Activated CD8-positive, alpha-beta memory T cell treated with anti-CD3 and anti-CD28 coated beads, Interleukin-2, amount 50 U/mL, for 1 hour (primary cell): ENCODE measurements around the gene MLH3.

Experiments used
- DNase-seq: peaks from one replicate; pipeline ENCODE4 v3.0.0-alpha.2; 2020; ENCODE audit errors: extremely low read depth

MLH3 gene

GRCh38 chr14:75067212-75067611 is 15.9 kb upstream of the MLH3 start:
- DNase-seq = no peak

- no peak for DNase-seq
These were observed 15.4 kb upstream of the MLH3 start for GRCh38 chr14:75066691-75067090.

- no peak for DNase-seq
These were observed 12.9 kb upstream of the MLH3 start for GRCh38 chr14:75064205-75064567.

- peak; percentile 52 for DNase-seq
These were observed 12.4 kb upstream of the MLH3 start, which contains the start of gene ACYP1 for GRCh38 chr14:75063491-75064204. Gene ACYP1, minus strand, starts transcription at chr14:75064024. Its CDS starts 471 bp downstream, at chr14:75063553.

GRCh38 chr14:75063013-75063412 is 11.7 kb upstream of the MLH3 start:
- DNase-seq = no peak

- no peak for DNase-seq
These were observed 9.2 kb upstream of the MLH3 start for GRCh38 chr14:75060420-75060819.

- no peak for DNase-seq
These were observed 8.4 kb upstream of the MLH3 start for GRCh38 chr14:75059642-75060041.

GRCh38 chr14:75054421-75054820 is 3.2 kb upstream of the MLH3 start:
- no peak for DNase-seq

- no peak for DNase-seq
These were observed 2.4 kb upstream of the MLH3 start for GRCh38 chr14:75053396-75054291.

GRCh38 chr14:75051556-75051899 is 261 bp upstream of the MLH3 start:
- DNase-seq = no peak

GRCh38 chr14:75049731-75050201 is 1.5 kb downstream of the MLH3 start:
- no peak for DNase-seq

GRCh38 chr14:75049136-75049535 is 2.1 kb downstream of the MLH3 start:
- DNase-seq = no peak

GRCh38 chr14:75048101-75048500 is 3.2 kb downstream of the MLH3 start:
- no peak for DNase-seq

- DNase-seq = no peak
These were observed 3.8 kb downstream of the MLH3 start for GRCh38 chr14:75047506-75047905.

GRCh38 chr14:75046899-75047298 is 4.4 kb downstream of the MLH3 start:
- no peak for DNase-seq

GRCh38 chr14:75046275-75046674 is 5.0 kb downstream of the MLH3 start:
- DNase-seq = no peak

GRCh38 chr14:75044752-75045151 is 6.5 kb downstream of the MLH3 start:
- DNase-seq = no peak

- DNase-seq = no peak
These were observed 6.9 kb downstream of the MLH3 start for GRCh38 chr14:75044322-75044721.

GRCh38 chr14:75042035-75042434 is 9.2 kb downstream of the MLH3 start:
- no peak for DNase-seq

GRCh38 chr14:75041613-75042012 is 9.7 kb downstream of the MLH3 start:
- DNase-seq = no peak

- no peak for DNase-seq
These were observed 10.3 kb downstream of the MLH3 start for GRCh38 chr14:75040959-75041358.

GRCh38 chr14:75040507-75040906 is 10.8 kb downstream of the MLH3 start:
- no peak for DNase-seq

GRCh38 chr14:75032939-75033338 is 18.3 kb downstream of the MLH3 start:
- DNase-seq = no peak
